Fibroblast of skin of right quadriceps (primary cell): ENCODE data around the gene TECPR1.
"Not testable (repeated sequence)": the region's sequence is repeated elsewhere in the genome, so short reads cannot be mapped to it uniquely, and the experiment has no call there.

ENCODE experiments used
- DNase-seq: peaks from one replicate; pipeline ENCODE4 v3.0.0-alpha.2; 2013

Gene TECPR1

DNA sequence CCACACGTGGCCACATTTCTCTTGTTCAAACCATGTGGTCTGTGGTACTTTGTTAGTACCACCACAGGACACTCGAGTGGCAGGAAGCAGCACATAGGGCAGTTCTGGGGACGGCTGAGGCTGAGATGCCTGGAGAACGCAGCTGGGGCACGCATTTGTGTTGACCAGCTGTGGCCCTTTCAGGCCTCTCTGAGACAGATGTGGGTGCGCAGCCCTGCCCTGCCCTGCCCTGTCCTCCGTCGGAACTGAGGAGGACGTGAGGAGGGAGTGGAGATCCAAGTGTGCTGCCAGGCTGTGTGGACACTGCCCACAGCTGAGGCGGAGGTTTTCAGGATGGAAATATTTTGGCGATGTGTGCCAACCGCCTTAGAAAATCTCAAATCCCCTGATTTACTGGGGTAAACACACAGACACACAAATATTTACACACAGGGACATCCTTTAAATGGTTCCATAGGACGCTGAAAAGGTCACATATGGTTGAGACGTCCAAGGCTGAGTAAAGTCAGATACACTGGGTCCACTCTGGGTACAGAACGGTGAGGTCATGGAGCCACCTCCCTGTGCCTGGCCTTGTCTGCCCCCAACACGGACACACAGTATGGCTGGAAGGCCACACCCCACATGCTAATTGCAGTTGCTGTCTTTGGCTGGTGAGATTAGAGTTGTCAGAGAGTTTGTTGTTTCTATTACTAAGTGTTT is 26.0 kb downstream of the TECPR1 start:
- no peak for DNase-seq

- no peak for DNase-seq
Observed at GRCh38 chr7:98224701-98225181, 27.3 kb downstream of the TECPR1 start.

DNA sequence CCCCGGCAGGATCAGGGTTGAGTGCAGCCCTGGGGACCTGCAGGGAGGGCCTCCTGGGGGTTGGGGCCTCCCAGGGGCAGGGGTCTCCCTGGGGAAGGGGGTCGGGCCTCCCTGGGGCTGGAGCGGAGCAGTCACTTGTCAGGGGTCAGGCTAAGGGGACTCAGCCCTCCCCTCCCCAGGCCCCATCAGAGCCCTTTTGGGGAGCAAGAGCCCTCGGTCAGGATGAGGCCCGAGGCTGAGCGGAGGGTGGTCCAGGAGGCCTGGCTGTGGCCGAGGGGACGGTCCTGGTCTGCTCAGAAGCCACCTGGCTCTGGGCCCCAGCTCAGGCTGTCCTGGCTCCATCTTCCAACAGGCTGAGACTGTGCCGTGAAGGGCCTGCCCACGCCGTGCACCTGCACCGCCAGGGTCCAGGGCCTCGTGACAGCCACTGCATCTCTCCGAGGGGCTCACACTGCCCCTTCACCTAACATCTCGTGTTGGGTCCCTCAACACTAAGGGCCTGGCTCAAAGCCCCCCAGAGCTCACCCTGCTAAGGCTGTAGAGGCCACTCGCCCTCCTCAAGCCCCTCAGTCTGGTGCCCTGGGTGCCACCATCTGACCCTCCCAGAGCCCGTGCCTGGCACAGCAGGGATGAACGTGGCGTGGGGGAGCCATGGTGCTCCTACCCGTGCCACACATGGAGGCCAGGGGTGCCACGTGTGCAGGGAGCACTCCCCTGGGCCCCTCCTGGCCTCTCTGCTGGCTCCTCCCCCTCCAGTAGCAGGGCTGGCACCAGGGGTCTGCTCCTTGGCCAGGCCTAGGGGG is 27.9 kb downstream of the TECPR1 start:
- DNase-seq = no peak

GRCh38 chr7:98223351-98223897 is 28.6 kb downstream of the TECPR1 start:
- DNase-seq = no peak

DNA sequence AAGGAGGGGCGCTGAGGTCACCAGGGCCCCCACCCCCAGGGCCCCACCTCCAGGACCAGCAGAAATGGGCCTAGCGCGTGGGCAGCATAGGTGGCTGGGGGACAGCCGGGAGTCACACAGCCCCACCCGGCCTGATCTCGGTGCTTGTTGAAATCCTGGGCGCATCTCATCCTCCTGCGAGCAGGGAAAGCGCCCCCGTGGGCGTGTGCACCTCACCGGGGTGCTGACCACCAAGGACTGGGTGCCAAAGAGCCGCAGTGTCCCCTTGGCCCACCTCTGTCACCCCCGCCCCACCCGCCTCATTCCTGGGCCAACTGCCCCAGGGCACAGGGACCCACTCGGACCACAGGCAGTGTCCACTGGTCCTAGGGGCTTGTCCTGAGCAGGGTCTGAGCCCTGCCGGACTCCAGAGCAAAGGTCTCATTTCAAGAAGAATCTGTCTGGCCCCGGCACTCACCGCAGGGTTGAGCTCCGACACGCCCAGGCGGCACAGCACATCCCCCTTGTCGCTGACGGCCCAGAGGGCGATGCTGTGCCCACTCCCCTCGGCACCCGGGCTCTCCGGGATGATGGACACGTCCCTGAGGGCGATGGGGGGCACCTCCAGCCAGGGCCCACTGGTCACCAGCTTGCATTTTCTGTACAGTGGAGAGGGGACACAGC is 29.4 kb downstream of the TECPR1 start:
- DNase-seq = no peak

GRCh38 chr7:98221611-98222532 is 30.2 kb downstream of the TECPR1 start:
- DNase-seq = no peak

DNA sequence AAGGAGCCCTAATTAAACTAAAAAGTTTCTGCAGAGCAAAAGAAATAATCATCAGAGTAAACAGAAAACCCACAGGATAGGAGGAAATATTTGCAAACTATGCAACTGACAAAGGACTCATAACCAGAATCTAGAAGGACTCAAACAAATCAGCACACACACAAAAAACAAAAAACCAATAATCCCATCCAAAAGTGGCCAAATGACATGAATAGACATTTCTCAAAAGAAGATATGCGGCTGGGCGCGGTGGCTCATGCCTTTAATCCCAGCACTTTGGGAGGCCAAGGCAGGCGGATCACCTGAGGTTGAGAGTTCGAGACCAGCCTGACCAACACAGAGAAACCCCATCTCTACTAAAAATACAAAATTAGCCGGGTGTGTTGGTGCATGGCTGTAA is 32.6 kb downstream of the TECPR1 start:
- DNase-seq = not testable (repeated sequence)

DNA sequence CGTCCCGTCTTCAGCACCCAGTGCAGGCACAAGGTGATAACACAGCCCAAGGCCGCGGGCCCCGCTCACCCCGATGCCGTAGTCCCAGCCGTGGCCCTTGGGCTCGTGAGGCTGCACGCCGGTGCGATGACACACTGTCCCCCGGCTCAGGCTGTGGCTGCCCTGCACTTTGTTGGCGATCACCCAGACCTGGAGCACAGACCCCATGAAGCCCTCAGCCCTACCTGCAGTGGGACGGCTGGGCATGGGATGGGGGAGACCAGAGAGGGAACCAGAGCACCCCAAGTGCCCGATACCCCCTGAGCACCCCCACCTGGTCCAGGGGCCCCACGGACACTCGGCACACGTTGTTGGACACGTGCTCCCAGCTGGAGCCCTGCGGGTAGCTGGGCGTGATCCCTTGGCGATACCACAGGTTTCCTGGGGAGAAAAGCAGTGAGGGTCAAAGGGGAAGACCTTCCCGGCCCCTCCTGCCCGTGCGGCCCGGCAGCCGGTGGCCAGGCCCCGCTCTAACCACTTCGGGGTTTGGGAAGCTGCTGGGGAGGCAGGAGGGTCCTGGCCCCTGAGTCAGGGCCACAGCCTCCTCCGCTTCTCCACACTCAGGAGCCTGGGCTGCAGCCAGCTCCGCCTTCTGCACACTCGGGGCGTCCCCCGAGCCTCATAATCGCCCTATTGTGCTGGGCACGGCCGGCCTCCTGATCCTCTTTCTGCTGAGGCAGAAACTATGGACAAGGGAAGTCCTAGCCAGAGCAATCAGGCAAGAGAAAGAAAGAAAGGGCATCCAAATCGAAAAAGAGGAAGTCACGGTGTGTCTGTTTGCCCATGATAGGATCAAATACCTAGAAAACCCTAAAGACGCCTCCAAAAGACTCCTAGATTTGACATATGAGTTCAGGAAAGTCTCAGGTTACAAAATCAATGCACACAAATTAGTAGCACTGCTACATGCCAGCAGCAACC is 34.1 kb downstream of the TECPR1 start:
- DNase-seq = no peak

DNA sequence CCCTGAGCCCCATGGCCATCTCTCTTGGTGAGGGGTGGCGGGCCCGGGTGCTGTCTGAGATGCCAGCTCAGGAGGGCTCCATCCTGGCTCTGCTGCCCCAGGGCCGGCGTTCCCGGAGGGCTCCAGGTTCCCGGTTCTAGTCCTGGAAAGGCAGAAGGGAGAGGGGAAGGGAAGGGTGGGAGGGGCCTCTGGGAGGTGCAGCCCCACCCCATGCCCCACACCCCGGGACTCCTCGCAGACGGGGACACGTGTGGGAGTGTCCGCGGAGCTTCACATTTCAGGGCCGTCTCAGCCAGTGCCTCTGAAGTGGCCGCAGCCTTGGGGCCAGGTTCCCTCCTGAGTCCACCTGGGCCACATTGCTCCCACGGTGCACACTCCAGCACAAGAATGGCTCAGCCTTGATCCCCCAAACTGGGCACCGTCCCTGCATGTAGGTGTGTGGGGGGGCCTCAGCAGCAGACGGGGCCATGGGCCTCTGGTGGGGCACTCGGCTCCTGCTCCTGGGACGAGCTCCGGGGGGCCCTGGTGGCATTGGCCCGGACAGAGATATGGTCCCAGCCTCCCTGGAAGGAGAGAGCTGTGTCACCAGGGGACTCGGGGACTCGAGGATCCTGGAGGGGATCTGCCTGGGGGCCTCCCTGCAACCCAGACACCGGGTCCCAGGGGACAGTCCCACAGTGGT is 35.0 kb downstream of the TECPR1 start:
- no peak for DNase-seq

- DNase-seq = no peak
Observed at GRCh38 chr7:98215561-98216495, 36.2 kb downstream of the TECPR1 start.

GRCh38 chr7:98214811-98215321 is 37.2 kb downstream of the TECPR1 start:
- DNase-seq = no peak

GRCh38 chr7:98213888-98214810 is 37.9 kb downstream of the TECPR1 start:
- no peak for DNase-seq

DNA sequence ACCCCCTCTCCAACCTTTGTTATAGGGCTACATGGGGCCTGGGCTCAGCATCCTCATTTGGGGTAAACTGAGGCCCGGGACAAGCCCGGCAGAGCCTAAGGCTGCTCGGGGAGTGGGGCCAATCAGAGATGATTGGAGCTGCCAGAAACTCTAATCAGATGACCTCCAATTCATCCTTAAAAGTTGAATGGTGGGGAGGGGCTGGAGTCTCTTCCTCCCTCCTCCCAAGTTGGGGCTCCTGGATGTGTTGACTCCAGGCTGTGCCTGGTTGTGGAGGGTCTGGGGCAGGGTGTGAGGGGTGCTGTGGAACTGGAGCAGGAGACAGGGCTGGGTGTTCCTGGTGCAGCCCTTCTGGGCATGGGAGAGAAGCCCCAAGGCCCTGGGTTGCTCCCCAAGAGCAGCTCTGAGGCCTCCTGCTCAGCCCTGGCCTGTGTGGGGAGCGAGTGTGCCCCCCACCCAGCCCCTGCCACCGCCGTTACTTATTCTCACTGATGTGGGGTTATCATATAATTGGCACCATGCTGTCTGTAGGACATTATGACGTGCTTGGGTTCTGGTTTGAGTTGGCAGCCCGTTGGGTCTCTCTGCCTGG is 38.6 kb downstream of the TECPR1 start:
- DNase-seq = no peak

DNA sequence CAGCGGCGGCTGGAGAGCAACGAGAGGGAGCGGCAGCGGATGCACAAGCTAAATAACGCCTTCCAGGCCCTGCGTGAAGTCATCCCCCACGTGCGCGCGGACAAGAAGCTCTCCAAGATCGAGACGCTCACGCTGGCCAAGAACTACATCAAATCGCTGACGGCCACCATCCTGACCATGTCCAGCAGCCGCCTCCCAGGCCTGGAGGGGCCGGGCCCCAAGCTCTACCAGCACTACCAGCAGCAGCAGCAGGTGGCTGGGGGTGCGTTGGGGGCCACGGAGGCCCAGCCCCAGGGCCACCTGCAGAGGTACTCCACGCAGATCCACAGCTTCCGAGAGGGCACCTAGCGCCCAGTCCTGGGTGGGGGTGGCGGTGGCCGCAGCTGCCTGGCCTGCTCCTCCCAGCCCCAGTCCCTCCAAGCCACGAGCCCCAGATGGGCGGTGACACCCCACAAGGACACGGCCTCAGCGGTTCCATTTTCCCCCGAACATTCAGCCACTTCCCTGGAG is 39.4 kb downstream of the TECPR1 start:
- no peak for DNase-seq

DNA sequence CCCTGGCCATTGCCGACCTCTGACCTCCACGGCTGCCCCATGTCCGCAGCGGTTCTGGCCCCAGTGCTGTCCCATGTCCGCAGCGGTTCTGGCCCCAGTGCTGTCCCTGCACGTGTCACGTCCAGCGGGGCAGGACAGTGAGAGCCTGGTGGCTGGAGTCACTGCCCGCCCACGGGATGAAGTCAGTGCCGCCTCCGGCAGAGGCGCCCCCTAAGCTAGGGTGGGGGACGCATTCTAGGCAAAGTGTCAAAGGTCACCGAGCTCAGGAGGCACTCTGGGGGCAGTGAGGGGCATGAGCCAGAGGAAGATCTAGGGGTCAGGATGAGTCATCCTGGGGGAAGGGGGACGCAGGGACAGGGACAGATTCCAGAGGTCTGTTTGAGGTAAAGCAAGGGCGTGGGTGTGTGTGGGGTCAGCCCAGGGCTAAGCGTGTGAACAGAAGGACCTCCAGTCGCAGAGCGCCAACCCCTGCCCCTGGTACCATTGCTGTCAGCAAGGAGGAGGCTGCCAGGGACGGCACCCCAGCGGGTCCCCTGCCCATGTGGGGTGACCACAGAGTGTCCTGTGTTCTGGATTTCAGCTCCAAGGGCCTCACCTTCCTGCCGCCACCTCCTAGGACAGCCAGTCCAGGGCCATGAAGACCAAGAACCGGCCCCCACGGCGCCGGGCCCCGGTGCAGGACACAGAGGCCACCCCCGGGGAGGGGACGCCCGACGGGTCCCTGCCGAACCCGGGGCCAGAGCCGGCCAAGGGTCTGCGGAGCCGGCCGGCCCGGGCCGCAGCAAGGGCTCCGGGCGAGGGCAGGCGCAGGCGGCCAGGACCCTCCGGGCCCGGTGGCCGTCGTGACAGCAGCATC is 40.1 kb downstream of the TECPR1 start:
- DNase-seq = no peak

- no peak for DNase-seq
Observed at GRCh38 chr7:98211221-98211675, 40.8 kb downstream of the TECPR1 start, which contains the start of gene BHLHA15. TSS of gene BHLHA15 (plus strand) at chr7:98211439. CDS start at chr7:98212310, 871 bp downstream.
